ENCODE data around the gene IGF1R.

Gene IGF1R

GRCh38 chr15:98753726-98754656 is 105.7 kb downstream of the IGF1R start:
- DNase-seq = no peak

- DNase-seq = no peak
Measured at GRCh38 chr15:98754657-98755022, 106.3 kb downstream of the IGF1R start.

- no peak for DNase-seq
Measured at GRCh38 chr15:98755138-98755537, 106.8 kb downstream of the IGF1R start.

- no peak for DNase-seq
Measured at GRCh38 chr15:98755781-98756180, 107.4 kb downstream of the IGF1R start.

- DNase-seq = no peak
Measured at GRCh38 chr15:98758224-98758623, 109.9 kb downstream of the IGF1R start.

- DNase-seq = no peak
Measured at GRCh38 chr15:98759277-98759676, 110.9 kb downstream of the IGF1R start.

GRCh38 chr15:98760112-98760826 is 111.9 kb downstream of the IGF1R start:
- no peak for DNase-seq

GRCh38 chr15:98760975-98761374 is 112.6 kb downstream of the IGF1R start:
- no peak for DNase-seq

- no peak for DNase-seq
Measured at GRCh38 chr15:98763179-98763578, 114.8 kb downstream of the IGF1R start.

- DNase-seq = no peak
Measured at GRCh38 chr15:98764291-98764690, 116.0 kb downstream of the IGF1R start.

GRCh38 chr15:98765610-98766009 is 117.3 kb downstream of the IGF1R start:
- no peak for DNase-seq

GRCh38 chr15:98767692-98768091 is 119.4 kb downstream of the IGF1R start:
- no peak for DNase-seq

- no peak for DNase-seq
Measured at GRCh38 chr15:98769867-98770266, 121.5 kb downstream of the IGF1R start.

- DNase-seq = no peak
Measured at GRCh38 chr15:98770984-98771383, 122.6 kb downstream of the IGF1R start.

- DNase-seq = no peak
Measured at GRCh38 chr15:98771541-98771940, 123.2 kb downstream of the IGF1R start.

GRCh38 chr15:98772895-98773294 is 124.6 kb downstream of the IGF1R start:
- DNase-seq = no peak

- no peak for DNase-seq
Measured at GRCh38 chr15:98773616-98774015, 125.3 kb downstream of the IGF1R start.

- no peak for DNase-seq
Measured at GRCh38 chr15:98774756-98775497, 126.6 kb downstream of the IGF1R start.

- DNase-seq = no peak
Measured at GRCh38 chr15:98775498-98776230, 127.3 kb downstream of the IGF1R start.

- no peak for DNase-seq
Measured at GRCh38 chr15:98776607-98777281, 128.4 kb downstream of the IGF1R start.

GRCh38 chr15:98777426-98777825 is 129.1 kb downstream of the IGF1R start:
- no peak for DNase-seq

Data from effector CD4-positive, alpha-beta T cell (primary cell).